ENCODE results near the gene NFX1.

- TF ChIP-seq CTCF (IDR thresholded peaks at IDR 0.05; ENCODE audit: poor library complexity) = no peak
- no peak for TF ChIP-seq EZH2 (IDR thresholded peaks at IDR 0.05; ENCODE audit: borderline replicate concordance)
- TF ChIP-seq EZH2phosphoT487 (IDR thresholded peaks at IDR 0.05; ENCODE audit: low read depth, severe bottlenecking, unreplicated experiment) = no peak
Measured at GRCh38 chr9:33320230-33320567, 29.9 kb downstream of the NFX1 start.

Data from hepatocyte (in vitro differentiated cells).